H1 (cell line): Measurements from ENCODE around the gene IGF2BP3. TPM values are rescaled to one million over a fixed set of nuclear protein-coding genes. Genes with fewer than 3 reads are reported as not detected.

Experiments
- CBX8 ChIP-seq: fragments of 300-800, 300-1000 bp; sonication (generic); IDR thresholded peaks from 2 replicates; pipeline ENCODE4 v1.7.1; 2016; ENCODE audit warnings: low read depth, low read length, borderline replicate concordance
- PHF8 ChIP-seq: fragments of 200-600 bp; sonication (generic); conservative IDR thresholded peaks from 2 replicates; pipeline ENCODE4 v1.7.1; 2012; ENCODE audit warnings: low read depth, mild to moderate bottlenecking, inconsistent platforms, low read length, moderate library complexity
- RBBP5 ChIP-seq: IDR thresholded peaks from 2 replicates; pipeline ENCODE4 v1.7.1; 2012; ENCODE audit warnings: low read depth, mild to moderate bottlenecking, inconsistent platforms, low read length, moderate library complexity, borderline replicate concordance
- SIX5 ChIP-seq: IDR thresholded peaks from 2 replicates; pipeline ENCODE4 v1.6.1; 2011; ENCODE audit warnings: mild to moderate bottlenecking, low read depth, low read length
- SP4 ChIP-seq: IDR thresholded peaks from 2 replicates; pipeline ENCODE4 v1.6.1; 2012; ENCODE audit warnings: low read length, inconsistent platforms
- polyA plus RNA-seq, 7 experiments: library from polyadenylated mRNA; depleted of rRNA in 3 of 7; stranded (reverse) in 5 of 7; unstranded in 2 of 7; fragments of >200 nt in 5 of 7; fragments of 200-250 nt in 2 of 7; gene quantifications; 1 replicate in 5 of 7; 2 replicates in 1 of 7; 4 replicates in 1 of 7; pipeline versions ENCODE4 v1.2.1 to v1.2.3, GENCODE V29; 2011 to 2013; ENCODE audit warnings: missing spikeins in 2 of 7, mixed read lengths in 2 of 7
- total RNA-seq: library from RNA; stranded (reverse); fragmentation: NEBNext Ultra II Directional; extraction: Animal tissue kit (Norgen Biotek cat#: 25700); gene quantifications from 2 replicates; pipeline ENCODE4 v1.2.1, GENCODE V29; 2021

IGF2BP3 gene
- total and polyA plus RNA-seq, 2 of the 8 experiments (the other 6 are each of a cell fraction or from before 2014, with no cell fraction given): 66.3 to 193 TPM

- TF ChIP-seq PHF8 (no peak), RBBP5 (no peak), SIX5 (no peak), SP4 (no peak), CBX8 (no peak)
Observed at GRCh38 chr7:23334482-23335056, 135.7 kb downstream of the IGF2BP3 start (continued).
